Liver (tissue), 9 donors: ENCODE data around the gene THG1L. TPM values are rescaled to one million over a fixed set of nuclear protein-coding genes. Genes with fewer than 3 reads are reported as not detected.

Experiments
- DNase-seq: peaks from one replicate; pipeline ENCODE4 v3.0.0-alpha.2; 2017; ENCODE audit warnings: low spot score
- H3K27ac ChIP-seq, 2 donors: one replicate each; pipeline ENCODE4 v1.7.0; 2013; ENCODE audit warnings: inconsistent platforms in 2 of 2, low read length in 2 of 2, control low read depth in 1 of 2, low read depth in 1 of 2, mild to moderate bottlenecking in 1 of 2
- H3K27me3 ChIP-seq, 4 donors: one replicate each; pipeline versions ENCODE4 v1.6.1 to v1.7.0; 2013; ENCODE audit warnings: low read length in 3 of 4, inconsistent platforms in 1 of 4, mild to moderate bottlenecking in 1 of 4, moderate library complexity in 1 of 4; ENCODE audit not compliant: control insufficient read depth in 4 of 4, insufficient read depth in 4 of 4
- H3K36me3 ChIP-seq, 4 donors: one replicate each; pipeline versions ENCODE4 v1.6.1 to v1.7.0; 2013; ENCODE audit warnings: low read length in 3 of 4, mild to moderate bottlenecking in 3 of 4, low read depth in 1 of 4, moderate library complexity in 1 of 4; ENCODE audit not compliant: control insufficient read depth in 4 of 4, insufficient read depth in 3 of 4
- H3K4me1 ChIP-seq, 4 donors: one replicate each; pipeline versions ENCODE4 v1.6.1 to v1.7.0; 2013; ENCODE audit warnings: low read length in 3 of 4, mild to moderate bottlenecking in 3 of 4, moderate library complexity in 1 of 4; ENCODE audit not compliant: control insufficient read depth in 4 of 4, insufficient read depth in 4 of 4
- H3K4me3 ChIP-seq, 3 donors: one replicate each; pipeline versions ENCODE4 v1.6.1 to v1.7.0; 2013; ENCODE audit warnings: low read length in 3 of 3, control low read depth in 1 of 3, low read depth in 1 of 3, mild to moderate bottlenecking in 1 of 3
- H3K9ac ChIP-seq, 2 donors: one replicate each; pipeline ENCODE4 v1.7.0; 2013; ENCODE audit warnings: low read length in 2 of 2, mild to moderate bottlenecking in 2 of 2, moderate library complexity in 2 of 2, control low read depth in 1 of 2, low read depth in 1 of 2
- H3K9me3 ChIP-seq, 4 donors: one replicate each; pipeline versions ENCODE4 v1.6.1 to v1.7.0; 2013; ENCODE audit warnings: low read length in 3 of 4; ENCODE audit not compliant: control insufficient read depth in 4 of 4
- ATF3 ChIP-seq: IDR thresholded peaks from 2 replicates; pipeline ENCODE4 v1.6.1; 2016; ENCODE audit warnings: antibody characterized with exemption
- CTCF ChIP-seq: fragments of 150-350 bp; IDR thresholded peaks from 2 replicates; pipeline ENCODE4 v1.5.1; 2017; ENCODE audit warnings: improper control_type of control experiment, low read depth, low read length; ENCODE audit not compliant: missing input control
- EGR1 ChIP-seq, 2 donors: IDR thresholded peaks; 2 replicates each; pipeline ENCODE4 v1.6.1; 2016 to 2018; ENCODE audit warnings: antibody characterized with exemption in 2 of 2, low read depth in 2 of 2
- FOXA1 ChIP-seq: IDR thresholded peaks from 2 replicates; pipeline ENCODE4 v1.6.1; 2016; ENCODE audit warnings: antibody characterized with exemption
- GABPA ChIP-seq, 2 donors: IDR thresholded peaks in 1 of 2; conservative IDR thresholded peaks in 1 of 2; 2 replicates each; pipeline ENCODE4 v1.6.1; 2016; ENCODE audit warnings: antibody characterized with exemption in 2 of 2, mild to moderate bottlenecking in 1 of 2, moderate library complexity in 1 of 2
- HNF4G ChIP-seq: IDR thresholded peaks from 2 replicates; pipeline ENCODE4 v1.6.1; 2016; ENCODE audit warnings: antibody characterized with exemption
- JUND ChIP-seq, 2 donors: IDR thresholded peaks; 2 replicates each; pipeline ENCODE4 v1.6.1; 2016; ENCODE audit warnings: antibody characterized with exemption in 2 of 2
- MAX ChIP-seq: IDR thresholded peaks from 2 replicates; pipeline ENCODE4 v1.6.1; 2016; ENCODE audit warnings: antibody characterized with exemption
- RAD21 ChIP-seq, 2 donors: IDR thresholded peaks; 2 replicates each; pipeline ENCODE4 v1.6.1; 2016; ENCODE audit warnings: antibody characterized with exemption in 2 of 2, mild to moderate bottlenecking in 2 of 2
- RXRA ChIP-seq, 2 donors: IDR thresholded peaks; 2 replicates each; pipeline ENCODE4 v1.6.1; 2017 to 2018; ENCODE audit warnings: antibody characterized with exemption in 2 of 2, mild to moderate bottlenecking in 1 of 2
- TAF1 ChIP-seq: conservative IDR thresholded peaks from 2 replicates; pipeline ENCODE4 v1.6.1; 2016; ENCODE audit warnings: antibody characterized with exemption, mild to moderate bottlenecking
- YY1 ChIP-seq: IDR thresholded peaks from 2 replicates; pipeline ENCODE4 v1.6.1; 2016; ENCODE audit warnings: antibody characterized with exemption, mild to moderate bottlenecking
- WGBS: extraction: QIAGEN DNeasy Blood & Tissue Kit; methylation state at CpG from one replicate; pipeline ENCODE4 v1.1.7; 2013; 5-methylcytosine and 5-hydroxymethylcytosine counted together
- polyA plus RNA-seq, 2 donors: library from polyadenylated mRNA; stranded (reverse) in 1 of 2; unstranded in 1 of 2; fragments of 200-250 nt in 1 of 2; fragments of >200 nt in 1 of 2; fragmentation: Nextera tagmentation in 1 of 2; extraction: Ambion mirVana in 1 of 2; gene quantifications; one replicate each; pipeline versions ENCODE4 v1.2.1 to v1.2.3, GENCODE V29; 2013 to 2015
- total RNA-seq, 2 donors: library from RNA; depleted of rRNA; stranded (reverse); fragments of >200 nt; gene quantifications; one replicate each; pipeline ENCODE4 v1.2.3, GENCODE V29; 2014
- donor health status: healthy.
- donor health status: healthy.
- donor health status: healthy.
- donor health status: healthy.
- donor health status: healthy.

The THG1L gene
- total and polyA plus RNA-seq, 4 donors: 3.9 to 12.6 (median 5.3) TPM

GRCh38 chr5:157761690-157762621 lies 30.7 kb downstream of the THG1L start:
- 34% methylated on average over 10 of the region's 10 CpGs for WGBS
- Histone ChIP-seq H3K4me3 (no peak overlapping the region), H3K36me3 (no peaks in the 10 kb centered on the region), H3K27me3 (no peaks in the 10 kb centered on the region), H3K9me3 (no peaks in the 10 kb centered on the region), H3K4me1 (peaks cover 0 to 7% (median 2%) of the 10 kb centered on the region in 4 donors), H3K9ac (no peak overlapping the region), H3K27ac (no peak overlapping the region)
- DNase-seq: no peak
- TF ChIP-seq FOXA1 (no peak), YY1 (no peak), RAD21 (IDR thresholded peaks at IDR 0.05) (peak; percentile 85 to 90), RXRA (IDR thresholded peaks at IDR 0.05) (no peak), CTCF (peak; percentile 75), GABPA (IDR thresholded peaks at IDR 0.05 in 1 of 2, conservative IDR thresholded peaks at IDR 0.05 in 1 of 2) (no peak), EGR1 (IDR thresholded peaks at IDR 0.05; ENCODE audit: low read depth in 2 of 2) (no peak), ATF3 (no peak), HNF4G (no peak)

GRCh38 chr5:157764531-157764930 lies 33.3 kb downstream of the THG1L start:
- Histone ChIP-seq H3K9me3 (no peaks in the 10 kb centered on the region), H3K9ac (no peak overlapping the region), H3K27me3 (no peaks in the 10 kb centered on the region), H3K36me3 (no peaks in the 10 kb centered on the region), H3K4me3 (no peak overlapping the region), H3K27ac (no peak overlapping the region), H3K4me1 (peaks cover 0 to 7% (median 2%) of the 10 kb centered on the region in 4 donors)
- no peak for TF ChIP-seq RAD21 (IDR thresholded peaks at IDR 0.05)
- TF ChIP-seq CTCF: no peak
- TF ChIP-seq EGR1 (IDR thresholded peaks at IDR 0.05; ENCODE audit: low read depth in 2 of 2): no peak
- TF ChIP-seq TAF1: no peak
- TF ChIP-seq MAX: no peak
- no peak for TF ChIP-seq JUND (IDR thresholded peaks at IDR 0.05)
- 91% methylated on average over 6 of the region's 6 CpGs for WGBS
- DNase-seq: no peak
